Upper lobe of right lung (tissue), 1 donor: ENCODE data around the gene ZKSCAN4. TPM values are rescaled to one million over a fixed set of nuclear protein-coding genes. Genes with fewer than 3 reads are reported as not detected.

ENCODE experiments used
- ATAC-seq: fragments of 200-7000 bp; cut with Tn5 transposase; one replicate; pipeline ENCODE4 v1.9.1; 2020; ENCODE audit warnings: mild to moderate bottlenecking, moderate library complexity
- DNase-seq: peaks from one replicate; pipeline ENCODE4 v3.0.0-alpha.2; 2020
- H3K27ac ChIP-seq: fragments of 200-600 bp; one replicate; pipeline ENCODE4 v1.8.0; 2022
- H3K27me3 ChIP-seq: fragments of 200-600 bp; one replicate; pipeline ENCODE4 v1.8.0; 2022; ENCODE audit warnings: mild to moderate bottlenecking
- H3K36me3 ChIP-seq: fragments of 200-600 bp; one replicate; pipeline ENCODE4 v1.8.0; 2022
- H3K4me1 ChIP-seq: fragments of 200-600 bp; one replicate; pipeline ENCODE4 v1.8.0; 2022
- H3K4me3 ChIP-seq: fragments of 200-600 bp; one replicate; pipeline ENCODE4 v1.8.0; 2022; ENCODE audit warnings: mild to moderate bottlenecking
- H3K9me3 ChIP-seq: fragments of 200-600 bp; one replicate; pipeline ENCODE4 v1.8.0; 2022
- intact Hi-C: fragments of 100-400 bp; cut with DNase I; formaldehyde crosslinking; loops from one replicate; pipeline ENCODE4 v1.11.0; 2022
- total RNA-seq: library from RNA; stranded (reverse); fragmentation: NEBNext Ultra II Directional; extraction: Animal tissue kit (Norgen Biotek cat#: 25700); gene quantifications from one replicate; pipeline ENCODE4 v1.2.1, GENCODE V29; 2021
- TF ChIP-seq, protein P1 (sequence below): fragments of 200-600 bp; IDR thresholded peaks from one replicate; pipeline ENCODE4 v1.8.0; 2022; ENCODE audit warnings: antibody characterized with exemption
- donor health status: DM: no; HTN: yes; CAD: no; lungs with severe emphysema.

Gene ZKSCAN4
- total RNA-seq, 1 donor from 2014 or later = 4.5 TPM

GRCh38 chr6:28220257-28221133 lies 31.6 kb downstream of the ZKSCAN4 start:
- intact Hi-C loops = no loop called here
- ATAC-seq = no peak
- DNase-seq = no peak
- Histone ChIP-seq H3K36me3 (no peaks in the 10 kb centered on the region), H3K4me3 (no peak overlapping the region), H3K27me3 (peaks cover 10% of the 10 kb centered on the region), H3K9me3 (no peaks in the 10 kb centered on the region), H3K4me1 (peaks cover 4% of the 10 kb centered on the region), H3K27ac (no peak overlapping the region)
- TF ChIP-seq, protein P1, sequence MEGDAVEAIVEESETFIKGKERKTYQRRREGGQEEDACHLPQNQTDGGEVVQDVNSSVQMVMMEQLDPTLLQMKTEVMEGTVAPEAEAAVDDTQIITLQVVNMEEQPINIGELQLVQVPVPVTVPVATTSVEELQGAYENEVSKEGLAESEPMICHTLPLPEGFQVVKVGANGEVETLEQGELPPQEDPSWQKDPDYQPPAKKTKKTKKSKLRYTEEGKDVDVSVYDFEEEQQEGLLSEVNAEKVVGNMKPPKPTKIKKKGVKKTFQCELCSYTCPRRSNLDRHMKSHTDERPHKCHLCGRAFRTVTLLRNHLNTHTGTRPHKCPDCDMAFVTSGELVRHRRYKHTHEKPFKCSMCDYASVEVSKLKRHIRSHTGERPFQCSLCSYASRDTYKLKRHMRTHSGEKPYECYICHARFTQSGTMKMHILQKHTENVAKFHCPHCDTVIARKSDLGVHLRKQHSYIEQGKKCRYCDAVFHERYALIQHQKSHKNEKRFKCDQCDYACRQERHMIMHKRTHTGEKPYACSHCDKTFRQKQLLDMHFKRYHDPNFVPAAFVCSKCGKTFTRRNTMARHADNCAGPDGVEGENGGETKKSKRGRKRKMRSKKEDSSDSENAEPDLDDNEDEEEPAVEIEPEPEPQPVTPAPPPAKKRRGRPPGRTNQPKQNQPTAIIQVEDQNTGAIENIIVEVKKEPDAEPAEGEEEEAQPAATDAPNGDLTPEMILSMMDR = no peak

DNA sequence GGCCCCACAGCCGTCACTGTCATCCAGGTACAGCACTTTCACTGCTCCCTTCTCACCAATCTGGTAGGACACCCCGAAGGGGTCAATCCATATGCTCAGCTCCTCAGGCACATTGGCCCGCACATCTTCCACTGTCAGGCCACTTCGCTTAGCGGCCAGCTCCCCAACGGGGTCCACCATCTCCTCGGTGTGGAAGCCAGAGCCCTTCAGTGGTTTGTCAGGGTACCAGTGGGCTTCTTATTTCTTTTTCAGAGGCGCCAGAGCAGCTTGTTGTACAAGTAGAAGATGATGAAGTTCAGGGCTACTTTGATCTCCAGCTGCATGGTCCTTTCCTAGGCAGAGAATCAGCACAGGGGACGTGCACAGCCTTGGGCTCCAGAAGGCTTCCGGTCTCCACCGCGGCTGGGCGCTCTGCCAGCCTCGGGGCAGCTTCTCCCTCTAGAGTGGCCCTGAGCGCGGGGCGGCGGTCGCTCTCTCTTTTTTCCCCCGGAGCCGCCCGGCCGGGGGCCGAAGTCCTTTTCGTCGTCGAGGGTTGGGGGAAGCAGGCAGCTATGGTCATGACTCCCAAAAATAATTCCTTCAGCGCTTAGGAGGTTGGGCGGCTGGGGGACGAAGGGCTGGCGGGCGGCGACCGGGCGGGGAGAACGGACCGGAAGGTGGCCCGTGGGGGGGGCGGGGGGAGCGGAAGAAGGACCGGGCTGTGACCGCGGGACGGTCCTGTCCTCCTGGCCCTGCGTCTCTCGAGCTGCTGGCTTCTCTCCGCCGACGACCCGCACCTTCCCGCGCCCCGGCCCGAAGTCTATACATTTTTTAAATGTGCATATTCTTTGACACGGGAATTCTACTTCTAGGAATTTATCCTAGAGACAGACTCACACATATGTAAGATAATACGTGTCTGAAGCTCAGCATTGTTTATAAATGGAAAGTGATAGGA lies 33.5 kb downstream of the ZKSCAN4 start:
- Histone ChIP-seq H3K36me3 (no peaks in the 10 kb centered on the region), H3K4me1 (no peaks in the 10 kb centered on the region), H3K4me3 (peak overlapping the region; percentile 61), H3K27me3 (peaks cover 24% of the 10 kb centered on the region), H3K9me3 (no peaks in the 10 kb centered on the region), H3K27ac (peak overlapping the region; percentile 61)
- ATAC-seq (peak; percentile 98), DNase-seq (peak; percentile 93)
- TF ChIP-seq, protein P1 = no peak
- intact Hi-C loops = no loop called here

- no peak overlapping the region for H3K27ac ChIP-seq
- H3K4me1 ChIP-seq = peaks cover 2% of the 10 kb centered on the region
- TF ChIP-seq, protein P1 = no peak
- peaks cover 25% of the 10 kb centered on the region for H3K27me3 ChIP-seq
- DNase-seq (no peak), ATAC-seq (no peak)
- no peaks in the 10 kb centered on the region for H3K9me3 ChIP-seq
- intact Hi-C loops = no loop called here
- peak overlapping the region; percentile 61 for H3K4me3 ChIP-seq
- no peaks in the 10 kb centered on the region for H3K36me3 ChIP-seq
Measured at GRCh38 chr6:28217890-28218289, 34.2 kb downstream of the ZKSCAN4 start.

DNA sequence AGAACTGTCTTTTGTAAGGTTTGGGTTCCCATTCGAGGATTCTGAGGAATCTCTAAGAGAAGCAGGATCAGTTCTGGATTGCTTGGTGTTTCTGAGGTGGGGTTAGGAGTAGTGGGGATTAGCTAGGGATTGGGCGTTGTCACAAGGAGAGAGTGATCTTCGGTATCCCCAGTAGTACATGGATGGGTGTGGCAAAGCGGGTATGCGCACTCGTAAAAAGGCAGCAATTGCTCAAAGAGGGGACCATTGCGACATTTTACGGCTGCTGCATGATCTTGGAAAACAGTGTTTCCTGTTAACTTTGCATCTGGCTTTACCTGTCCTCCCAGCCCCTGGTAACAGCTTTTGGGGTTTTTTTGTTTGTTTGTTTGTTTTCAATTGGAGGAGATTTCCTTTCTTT lies 36.6 kb downstream of the ZKSCAN4 start:
- no peak for ATAC-seq
- Histone ChIP-seq H3K27ac (no peak overlapping the region), H3K4me1 (peaks cover 6% of the 10 kb centered on the region), H3K4me3 (no peak overlapping the region), H3K36me3 (no peaks in the 10 kb centered on the region), H3K27me3 (peaks cover 45% of the 10 kb centered on the region), H3K9me3 (no peaks in the 10 kb centered on the region)
- TF ChIP-seq, protein P1 = no peak
- no peak for DNase-seq
- intact Hi-C loops = no loop called here

- H3K27ac ChIP-seq = no peak overlapping the region
- no peak for ATAC-seq
- intact Hi-C loops = no loop called here
Measured at GRCh38 chr6:28213213-28213523, 38.9 kb downstream of the ZKSCAN4 start.

More at GRCh38 chr6:28213213-28213523, 38.9 kb downstream of the ZKSCAN4 start:
- peaks cover 68% of the 10 kb centered on the region for H3K27me3 ChIP-seq
- H3K4me3 ChIP-seq = no peak overlapping the region
- no peaks in the 10 kb centered on the region for H3K9me3 ChIP-seq
- H3K4me1 ChIP-seq = peaks cover 6% of the 10 kb centered on the region
- H3K36me3 ChIP-seq = no peaks in the 10 kb centered on the region
- DNase-seq = no peak
- TF ChIP-seq, protein P1 = no peak
